Heart left ventricle (tissue), 16 donors: Measurements from ENCODE around the gene RFX5. TPM values are rescaled to one million over a fixed set of nuclear protein-coding genes. Genes with fewer than 3 reads are reported as not detected.

ENCODE experiments used
- ATAC-seq, 4 donors: fragments of 200-7000 bp; cut with Tn5 transposase; one replicate each; pipeline ENCODE4 v1.9.1; 2020 to 2022; ENCODE audit warnings: moderate library complexity in 4 of 4, mild to moderate bottlenecking in 3 of 4, moderate number of reproducible peaks in 1 of 4
- DNase-seq, 5 donors: peaks; one replicate each; pipeline ENCODE4 v3.0.0-alpha.2; 2020
- H3K27ac ChIP-seq, 12 donors: fragments of 200-600 bp; sonication (generic) in 4 of 12; one replicate each; pipeline versions ENCODE4 v1.5.0 to v1.8.0; 2016 to 2022; ENCODE audit warnings: mild to moderate bottlenecking in 2 of 12
- H3K27me3 ChIP-seq, 9 donors: fragments of 200-600 bp; sonication (generic) in 2 of 9; one replicate each; pipeline versions ENCODE4 v1.5.1 to v1.8.0; 2016 to 2022; ENCODE audit warnings: mild to moderate bottlenecking in 3 of 9
- H3K36me3 ChIP-seq, 9 donors: fragments of 200-600 bp; sonication (generic) in 2 of 9; one replicate each; pipeline versions ENCODE4 v1.5.0 to v1.8.0; 2018 to 2022; ENCODE audit warnings: mild to moderate bottlenecking in 2 of 9
- H3K4me1 ChIP-seq, 12 donors: fragments of 200-600 bp; sonication (generic) in 4 of 12; one replicate each; pipeline versions ENCODE4 v1.5.0 to v1.8.0; 2016 to 2022; ENCODE audit warnings: mild to moderate bottlenecking in 3 of 12
- H3K4me3 ChIP-seq, 12 donors: fragments of 200-600 bp; sonication (generic) in 4 of 12; one replicate each; pipeline versions ENCODE4 v1.5.0 to v1.8.0; 2017 to 2022; ENCODE audit warnings: mild to moderate bottlenecking in 9 of 12, moderate library complexity in 4 of 12
- H3K9me3 ChIP-seq, 12 donors: fragments of 200-600 bp; sonication (generic) in 4 of 12; one replicate each; pipeline versions ENCODE4 v1.5.0 to v1.8.0; 2016 to 2022; ENCODE audit warnings: mild to moderate bottlenecking in 1 of 12
- POLR2A ChIP-seq, 2 donors: fragments of 450-650 bp; IDR thresholded peaks; one replicate each; pipeline ENCODE4 v1.6.1; 2017; ENCODE audit warnings: antibody characterized with exemption in 2 of 2, mild to moderate bottlenecking in 2 of 2, moderate library complexity in 2 of 2
- WGBS, 4 donors: extraction: QIAGEN DNeasy Blood & Tissue Kit in 2 of 4; methylation state at CpG; one replicate each; pipeline versions ENCODE4 v1.1.5 to v1.1.7; 2013 to 2018; 5-methylcytosine and 5-hydroxymethylcytosine counted together
- intact Hi-C, 10 donors: fragments of 100-400 bp; cut with DNase I; formaldehyde crosslinking; loops; one replicate each; pipeline versions ENCODE4 v1.11.1 to v1.14.2; 2022
- polyA plus RNA-seq, 2 donors: library from polyadenylated mRNA; stranded (reverse); fragments of 200-250 nt; gene quantifications; one replicate each; pipeline ENCODE4 v1.2.3, GENCODE V29; 2013
- total RNA-seq, 9 donors: library from RNA; depleted of rRNA in 2 of 9; stranded (reverse); fragments of >200 nt in 2 of 9; fragmentation: NEBNext Ultra II Directional in 3 of 9; extraction: Animal tissue kit (Norgen Biotek cat#: 25700) in 3 of 9; gene quantifications; one replicate each; pipeline versions ENCODE4 v1.1.0 to v1.2.4, GENCODE V29; 2016 to 2023
- TF ChIP-seq, protein P1 (sequence below), 12 donors: fragments of 200-600 bp; sonication (generic) in 4 of 12; IDR thresholded peaks; one replicate each; pipeline versions ENCODE4 v1.5.0 to v1.8.0; 2018 to 2022; ENCODE audit warnings: antibody characterized with exemption in 12 of 12, mild to moderate bottlenecking in 5 of 12
- donor health status: ischemic (EF 13 %, LVEDD 7.1; RV severe dilation, severe dysfunction).
- donor health status: healthy with polysubstance abuse.
- donor health status: DM: no; HTN: yes; CAD: no.
- donor health status: DM: no; HTN: no; CAD: no.
- donor health status: ischemic (EF 25% LVEDD 6.9; RV normal size, moderate dysfunction).
- donor health status: ischemic (EF 25% LVEDD 5.7; RV mildly dilated, moderate dysfunction).
- donor health status: healthy.
- donor health status: DM: yes; HTN: yes; CAD: no.
- donor health status: ischemic (EF 35%, LVEDD 5.7; RV mildly dilated, moderate dysfunction).
- donor health status: nonischemic (EF 11% LVEDD 7.7; RV severe dilation, severe dysfunction).
- donor health status: DM: yes; HTN: yes; CAD: no.
- donor health status: PGD.
- donor health status: ischemic (EF 29% LVEDD 5.4; RV normal size, mild dysfunction).
- donor health status: nonischemic (EF 23%, LVEDD 6.1; RV moderate dilation, normal function).

Gene RFX5
- total and polyA plus RNA-seq, 11 donors = 10.8 to 49.3 (median 21.3) TPM

DNA sequence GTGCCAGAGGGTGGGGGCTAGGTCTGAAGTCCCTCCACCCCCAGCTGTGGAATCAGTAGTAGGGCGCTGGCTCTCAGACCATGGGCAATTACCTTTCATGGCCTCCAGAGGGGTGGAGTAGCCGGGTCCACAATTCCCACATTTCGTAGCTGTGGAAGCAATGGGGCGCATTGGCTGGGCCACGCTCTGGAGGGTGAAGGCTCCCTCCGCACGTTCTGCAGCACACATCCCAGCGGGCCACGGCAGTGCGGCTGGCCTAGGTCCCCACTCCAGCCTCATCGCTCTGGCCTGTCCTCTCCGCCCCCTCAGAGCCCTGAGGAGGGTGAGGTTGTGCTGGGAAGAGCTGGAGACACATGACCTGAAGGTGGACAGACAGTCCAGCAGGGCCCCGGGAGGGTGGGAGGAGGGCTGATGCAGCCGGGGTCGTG, 22.6 kb upstream of the RFX5 start:
- WGBS, 4 donors = 67 to 87% (median 80%) methylated on average over 15 of the region's 15 CpGs
- TF ChIP-seq, protein P1, sequence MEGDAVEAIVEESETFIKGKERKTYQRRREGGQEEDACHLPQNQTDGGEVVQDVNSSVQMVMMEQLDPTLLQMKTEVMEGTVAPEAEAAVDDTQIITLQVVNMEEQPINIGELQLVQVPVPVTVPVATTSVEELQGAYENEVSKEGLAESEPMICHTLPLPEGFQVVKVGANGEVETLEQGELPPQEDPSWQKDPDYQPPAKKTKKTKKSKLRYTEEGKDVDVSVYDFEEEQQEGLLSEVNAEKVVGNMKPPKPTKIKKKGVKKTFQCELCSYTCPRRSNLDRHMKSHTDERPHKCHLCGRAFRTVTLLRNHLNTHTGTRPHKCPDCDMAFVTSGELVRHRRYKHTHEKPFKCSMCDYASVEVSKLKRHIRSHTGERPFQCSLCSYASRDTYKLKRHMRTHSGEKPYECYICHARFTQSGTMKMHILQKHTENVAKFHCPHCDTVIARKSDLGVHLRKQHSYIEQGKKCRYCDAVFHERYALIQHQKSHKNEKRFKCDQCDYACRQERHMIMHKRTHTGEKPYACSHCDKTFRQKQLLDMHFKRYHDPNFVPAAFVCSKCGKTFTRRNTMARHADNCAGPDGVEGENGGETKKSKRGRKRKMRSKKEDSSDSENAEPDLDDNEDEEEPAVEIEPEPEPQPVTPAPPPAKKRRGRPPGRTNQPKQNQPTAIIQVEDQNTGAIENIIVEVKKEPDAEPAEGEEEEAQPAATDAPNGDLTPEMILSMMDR (IDR thresholded peaks at IDR 0.05) = no peak
- TF ChIP-seq POLR2A (IDR thresholded peaks at IDR 0.05) = no peak
- H3K4me1 ChIP-seq = peaks cover 4 to 58% (median 48%) of the 10 kb centered on the region in 12 donors
- no peaks in the 10 kb centered on the region for H3K9me3 ChIP-seq
- peak overlapping the region in 4 of 12 donors; percentile 1 to 37 (median 8) for H3K4me3 ChIP-seq
- H3K27me3 ChIP-seq = no peaks in the 10 kb centered on the region
- peak overlapping the region in 9 of 12 donors; percentile 17 to 89 (median 80) for H3K27ac ChIP-seq
- intact Hi-C loops = no loop called here
- DNase-seq = peak in 1 of 5 donors; percentile 28
- ATAC-seq = no peak
- H3K36me3 ChIP-seq = peaks cover 0 to 33% (median 19%) of the 10 kb centered on the region in 9 donors

DNA sequence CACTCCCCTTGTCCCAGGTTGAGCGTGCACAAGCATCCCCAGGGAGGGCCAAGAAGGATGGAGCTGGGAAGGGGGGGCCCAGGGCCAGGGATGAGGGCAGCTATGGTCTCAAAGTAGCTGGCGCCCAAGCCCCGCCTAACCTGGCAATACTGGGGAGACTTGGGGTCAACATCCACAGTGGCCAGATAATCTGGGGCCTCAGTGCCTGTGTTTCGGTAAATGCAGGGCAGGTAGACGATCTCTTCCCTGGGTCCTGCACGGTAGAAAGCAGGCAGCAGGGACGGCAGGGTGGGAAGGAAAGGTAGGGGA, 22.2 kb upstream of the RFX5 start:
- Histone ChIP-seq H3K27me3 (no peaks in the 10 kb centered on the region), H3K27ac (peak overlapping the region in 4 of 12 donors; percentile 23 to 89 (median 82)), H3K9me3 (no peaks in the 10 kb centered on the region), H3K4me1 (peaks cover 4 to 58% (median 48%) of the 10 kb centered on the region in 12 donors), H3K4me3 (no peak overlapping the region), H3K36me3 (peaks cover 0 to 37% (median 23%) of the 10 kb centered on the region in 9 donors)
- ATAC-seq (no peak), DNase-seq (no peak)
- intact Hi-C loops = no loop called here
- TF ChIP-seq POLR2A (IDR thresholded peaks at IDR 0.05) = no peak
- TF ChIP-seq, protein P1 (IDR thresholded peaks at IDR 0.05) = no peak
- 89 to 94% (median 93%) methylated on average over 7 of the region's 7 CpGs for WGBS, 4 donors

DNA sequence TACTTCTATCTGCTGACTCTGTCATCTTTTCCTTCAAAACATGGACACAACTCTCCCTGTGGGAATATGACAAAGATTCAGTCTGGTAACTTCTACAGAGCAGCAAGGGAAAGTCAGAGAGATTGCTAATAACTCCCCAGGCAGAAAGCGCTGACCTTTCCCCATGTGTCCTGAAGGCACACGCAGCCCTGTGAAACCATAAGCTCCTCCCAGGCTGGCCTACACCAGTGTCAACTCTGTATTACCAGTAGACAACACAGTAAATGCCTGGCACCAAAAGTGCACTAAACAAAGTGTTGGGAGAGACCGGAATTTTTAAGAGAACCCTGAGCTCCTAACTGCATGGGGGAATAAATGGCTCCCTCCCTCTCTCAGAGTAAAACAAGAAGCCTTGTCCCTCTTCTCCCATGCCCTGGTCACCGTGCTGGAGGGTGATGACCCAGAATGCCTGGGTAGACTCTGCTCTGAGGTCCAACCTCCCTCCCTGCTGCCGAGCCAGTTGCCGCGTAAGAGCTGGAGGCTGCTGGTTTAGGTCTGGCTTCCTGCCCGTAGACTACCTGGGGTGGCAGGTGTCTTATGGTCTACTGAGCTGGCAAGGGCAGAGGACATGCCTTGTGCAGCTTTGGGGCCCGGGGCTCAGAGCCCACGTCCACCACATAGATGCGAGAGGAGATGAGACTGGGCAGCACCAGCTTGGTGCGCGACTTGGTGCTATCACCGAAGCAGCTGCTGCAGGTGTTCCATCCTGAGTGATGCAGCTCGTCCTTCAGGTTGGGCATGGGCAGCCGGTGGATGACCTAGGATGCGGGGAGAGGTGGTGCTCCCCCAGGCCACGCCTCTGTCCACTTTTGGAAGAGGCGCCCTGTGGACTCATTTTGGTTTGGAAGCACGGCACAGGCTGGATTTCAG, 21.6 kb upstream of the RFX5 start:
- WGBS, 4 donors = 87 to 93% (median 91%) methylated on average over 16 to 20 of the region's 20 CpGs
- Histone ChIP-seq H3K36me3 (peaks cover 0 to 42% (median 29%) of the 10 kb centered on the region in 9 donors), H3K4me3 (no peak overlapping the region), H3K27ac (peak overlapping the region in 8 of 12 donors; percentile 12 to 89 (median 52)), H3K27me3 (no peaks in the 10 kb centered on the region), H3K4me1 (peaks cover 4 to 58% (median 48%) of the 10 kb centered on the region in 12 donors), H3K9me3 (no peaks in the 10 kb centered on the region)
- DNase-seq = peak in 2 of 5 donors; percentile 40 to 41
- TF ChIP-seq POLR2A (IDR thresholded peaks at IDR 0.05) = no peak
- TF ChIP-seq, protein P1 (IDR thresholded peaks at IDR 0.05) = no peak
- peak in 1 of 4 donors; percentile 5 for ATAC-seq
- intact Hi-C loops = loop anchor here in 1 of 10 donors (1.0 kb wide), 1 partner anchor 38 kb away; no protein-coding TSS in a partner anchor
